ELF-1 (cell line): ENCODE measurements around the gene FANK1.
"Not testable (repeated sequence)": the region's sequence is repeated elsewhere in the genome, so short reads cannot be mapped to it uniquely, and the experiment has no call there.

Source experiments
- DNase-seq: peaks from one replicate; pipeline ENCODE4 v3.0.0-alpha.2; 2016; ENCODE audit warnings: low read depth, low spot score

Gene FANK1

GRCh38 chr10:125886914-125887512, 9.4 kb upstream of the FANK1 start:
- DNase-seq = no peak

- DNase-seq = not testable (repeated sequence)
These were observed 6.9 kb upstream of the FANK1 start for GRCh38 chr10:125889441-125889840.

- not testable (repeated sequence) for DNase-seq
These were observed 4.0 kb upstream of the FANK1 start for GRCh38 chr10:125892402-125892801.

- not testable (repeated sequence) for DNase-seq
These were observed 2.2 kb upstream of the FANK1 start for GRCh38 chr10:125894176-125894575.

- DNase-seq = peak; percentile 90
These were observed 955 bp upstream of the FANK1 start for GRCh38 chr10:125895130-125896087.

- not testable (repeated sequence) for DNase-seq
These were observed 953 bp downstream of the FANK1 start for GRCh38 chr10:125897317-125897716.

DNA sequence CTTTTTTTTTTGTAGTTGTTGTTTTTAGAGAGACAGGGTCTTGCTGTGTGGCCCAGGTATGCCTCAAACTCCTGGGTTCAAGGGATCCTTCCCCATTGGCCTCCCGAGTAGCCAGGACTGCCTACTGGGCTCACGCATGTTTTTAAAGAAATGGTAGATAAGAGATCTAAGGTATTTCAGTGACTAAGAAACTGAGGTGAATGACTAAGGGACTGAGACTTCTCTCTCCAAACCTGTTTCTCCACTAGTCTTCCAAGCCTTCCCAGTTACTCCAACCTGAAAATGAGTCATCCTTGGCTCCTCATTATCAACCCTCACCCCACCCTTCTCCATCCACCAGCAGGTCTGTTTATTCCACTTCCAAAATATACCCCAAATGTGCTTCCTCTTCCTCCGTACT, 4.6 kb downstream of the FANK1 start:
- peak; percentile 55 for DNase-seq

DNA sequence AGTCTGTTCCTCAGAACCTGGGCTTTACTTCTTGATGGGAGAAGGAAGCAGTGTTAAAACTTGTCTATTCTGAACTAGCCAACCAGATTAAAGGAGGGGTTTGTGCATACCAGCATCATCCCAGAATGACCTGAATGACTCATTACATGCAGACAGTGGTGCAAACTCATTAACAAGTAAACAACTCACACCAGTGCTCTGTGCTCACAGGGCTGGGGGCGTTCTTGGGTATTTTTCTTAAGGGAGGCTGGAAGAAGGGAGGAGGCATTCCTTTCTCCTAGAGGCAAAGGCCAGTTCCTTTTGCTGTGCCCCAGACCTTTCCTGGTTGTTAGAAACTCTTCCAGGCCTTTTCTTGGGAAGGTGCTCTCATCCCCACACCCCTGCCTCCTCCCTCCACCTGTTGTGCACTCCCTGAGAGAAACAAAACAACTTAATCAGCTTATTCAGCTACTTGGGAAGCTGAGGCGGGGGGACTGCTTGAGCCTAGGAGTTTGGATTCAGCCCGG, 6.8 kb downstream of the FANK1 start:
- DNase-seq = peak; percentile 81

- not testable (repeated sequence) for DNase-seq
These were observed 9.0 kb downstream of the FANK1 start for GRCh38 chr10:125905069-125905994.

DNA sequence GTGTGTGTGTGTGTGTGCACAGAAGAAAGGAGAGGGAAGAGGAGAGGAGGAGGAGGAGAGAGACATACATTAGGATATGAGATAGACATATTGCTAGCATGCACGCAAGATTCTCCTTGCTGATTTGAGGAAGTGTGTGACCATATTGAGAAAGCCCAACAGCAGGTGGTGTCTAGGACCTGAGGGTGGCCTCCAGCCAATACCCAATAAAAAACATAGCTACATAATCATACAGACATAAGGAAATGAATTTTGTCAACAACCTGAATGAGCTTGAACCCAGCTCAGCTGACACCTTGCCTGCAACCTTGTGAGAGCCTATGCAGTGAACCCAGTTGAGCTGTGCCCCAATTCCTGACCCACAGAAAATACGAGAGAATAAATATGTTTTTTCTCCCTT, 11.2 kb downstream of the FANK1 start:
- not testable (repeated sequence) for DNase-seq

GRCh38 chr10:125908813-125909212, 12.4 kb downstream of the FANK1 start:
- not testable (repeated sequence) for DNase-seq

- not testable (repeated sequence) for DNase-seq
These were observed 13.1 kb downstream of the FANK1 start for GRCh38 chr10:125909491-125909890.

DNA sequence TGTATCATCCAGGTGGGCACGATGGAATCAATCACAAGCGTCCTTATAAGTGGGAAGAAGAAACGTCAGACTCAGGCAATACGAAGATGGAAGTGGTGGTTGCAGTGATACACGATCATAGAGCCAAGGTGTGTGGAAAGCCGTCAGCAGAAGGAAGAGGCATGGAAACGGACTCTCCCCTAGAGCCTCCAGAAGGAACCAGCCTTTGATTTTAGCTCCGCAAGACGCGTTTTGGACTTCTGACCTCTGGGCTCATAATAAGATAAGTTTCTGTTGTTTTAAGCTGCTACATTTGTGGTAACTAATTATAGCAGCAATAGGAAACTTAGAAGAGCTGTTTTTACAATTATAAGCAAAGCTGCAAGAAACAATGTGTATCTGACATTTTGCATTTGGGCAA, 14.8 kb downstream of the FANK1 start:
- no peak for DNase-seq

GRCh38 chr10:125911990-125912389, 15.6 kb downstream of the FANK1 start:
- DNase-seq = no peak

- not testable (repeated sequence) for DNase-seq
These were observed 16.9 kb downstream of the FANK1 start for GRCh38 chr10:125913277-125913676.

GRCh38 chr10:125916977-125917376, 20.6 kb downstream of the FANK1 start:
- no peak for DNase-seq

GRCh38 chr10:125917704-125918361, 21.5 kb downstream of the FANK1 start:
- DNase-seq = not testable (repeated sequence)

DNA sequence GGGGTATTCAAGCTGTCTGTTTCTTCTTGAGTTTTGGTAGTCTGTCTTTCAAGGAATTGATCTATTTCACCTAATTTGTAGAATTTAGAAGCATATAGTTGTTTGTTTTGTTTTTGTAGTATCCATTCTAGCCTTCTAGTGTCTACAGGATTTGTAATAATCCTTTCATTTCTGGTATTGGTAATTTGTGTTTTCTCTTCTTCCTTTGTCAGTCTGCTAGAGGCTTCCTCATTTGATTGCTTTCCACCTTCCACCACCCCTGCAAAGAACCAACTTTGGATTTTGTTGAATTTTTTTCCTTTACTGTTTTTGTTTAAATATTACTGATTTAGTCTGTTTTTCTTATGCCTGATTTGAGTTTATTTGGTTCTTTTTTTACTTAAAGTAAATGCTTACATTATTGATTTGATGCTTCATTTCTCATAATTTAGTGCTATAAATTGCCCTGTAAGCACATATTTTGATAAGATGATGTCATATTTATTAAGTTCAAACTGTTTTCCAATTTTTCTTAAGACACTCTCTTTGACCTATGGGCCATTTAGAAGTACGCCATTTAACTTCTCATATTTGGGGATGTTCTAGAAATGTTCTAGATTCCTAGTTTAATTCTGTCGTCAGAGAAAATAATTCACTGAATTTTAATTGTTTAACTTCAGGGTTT, 25.4 kb downstream of the FANK1 start:
- not testable (repeated sequence) for DNase-seq

DNA sequence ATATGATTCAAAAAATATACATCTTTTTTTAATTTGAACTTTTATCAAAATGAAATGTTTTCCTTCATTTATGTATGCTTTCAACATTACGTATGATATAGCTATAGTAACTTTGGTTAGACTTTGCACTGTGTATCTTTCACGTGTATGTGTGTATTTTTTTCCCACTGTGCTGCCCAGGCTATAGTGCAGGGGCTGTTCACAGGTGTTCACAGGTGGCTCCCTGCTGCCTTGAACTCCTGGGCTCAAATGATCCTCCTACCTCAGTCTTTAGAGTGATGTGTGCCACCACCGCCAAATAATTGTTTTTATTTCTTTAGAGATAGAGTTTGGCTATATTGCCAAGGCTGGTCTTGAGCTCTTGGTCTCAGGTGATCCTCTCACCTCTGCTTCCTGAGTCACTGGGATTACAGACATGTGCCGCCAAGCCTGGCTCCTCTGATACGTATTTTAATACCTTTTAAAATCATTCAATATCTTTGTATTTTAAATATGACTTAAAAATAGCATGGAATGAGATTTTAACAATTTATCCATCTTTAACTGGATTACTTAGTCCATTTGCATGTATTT, 29.0 kb downstream of the FANK1 start:
- no peak for DNase-seq

DNA sequence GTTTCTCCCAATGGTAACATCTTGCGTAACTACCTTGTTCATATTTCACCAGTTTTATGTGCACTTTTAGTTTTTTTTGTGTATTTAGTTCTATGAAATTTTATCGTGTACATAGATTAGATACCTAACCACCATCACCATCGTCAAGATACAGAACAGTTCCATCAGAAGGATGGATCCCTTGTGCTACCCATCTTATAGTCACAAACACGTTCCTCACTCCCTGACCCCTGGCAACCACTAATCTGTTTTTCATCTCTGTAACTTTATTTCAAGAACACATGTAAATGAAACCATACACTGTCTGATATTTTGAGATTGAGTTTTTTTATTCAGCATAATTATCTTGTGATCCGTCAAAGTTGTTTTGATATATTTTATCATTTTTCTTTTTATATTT, 29.9 kb downstream of the FANK1 start:
- DNase-seq = no peak
